SK-N-MC (cell line): ENCODE data around the gene ADCY9.
"Not testable (repeated sequence)": the region's sequence is repeated elsewhere in the genome, so short reads cannot be mapped to it uniquely, and the experiment has no call there.

ENCODE experiments used
- DNase-seq: peaks from one replicate; pipeline ENCODE4 v3.0.0-alpha.2; 2011; ENCODE audit warnings: low read depth, low spot score
- H3K27ac ChIP-seq: fragments of 200-600 bp; sonication (generic); 2 replicates; pipeline ENCODE4 v1.5.1; 2016; ENCODE audit warnings: mixed run types
- H3K36me3 ChIP-seq: fragments of 200-600 bp; sonication (generic); 2 replicates; pipeline ENCODE4 v1.6.1; 2017; ENCODE audit warnings: antibody characterized with exemption, low read length, mixed read lengths; ENCODE audit not compliant: insufficient read depth
- H3K4me3 ChIP-seq: fragments of 200-600 bp; sonication (generic); 2 replicates; pipeline ENCODE4 v1.5.1; 2016
- H3K9ac ChIP-seq: fragments of 200-600 bp; sonication (generic); 2 replicates; pipeline ENCODE4 v1.8.0; 2017; ENCODE audit warnings: mixed run types, mixed read lengths; ENCODE audit not compliant: insufficient read length
- H3K9me3 ChIP-seq: fragments of 200-600 bp; sonication (generic); 2 replicates; pipeline ENCODE4 v1.6.1; 2017; ENCODE audit warnings: low read depth, mild to moderate bottlenecking, antibody characterized with exemption, low read length, moderate library complexity, mixed read lengths
- EZH2 ChIP-seq: fragments of 200-600 bp; sonication (generic); IDR thresholded peaks from one replicate; pipeline ENCODE4 v1.6.1; 2017; ENCODE audit warnings: antibody characterized with exemption
- FOXP2 ChIP-seq: optimal IDR thresholded peaks from 2 replicates; pipeline ENCODE3; 2011; ENCODE audit warnings: mild to moderate bottlenecking, moderate library complexity; ENCODE audit not compliant: insufficient read depth; ENCODE audit errors: extremely low read length, control extremely low read depth
- POLR2AphosphoS5 ChIP-seq: IDR thresholded peaks from 2 replicates; pipeline ENCODE4 v1.6.1; 2012; ENCODE audit warnings: mild to moderate bottlenecking, low read depth, low read length, borderline replicate concordance

ADCY9 gene

DNA sequence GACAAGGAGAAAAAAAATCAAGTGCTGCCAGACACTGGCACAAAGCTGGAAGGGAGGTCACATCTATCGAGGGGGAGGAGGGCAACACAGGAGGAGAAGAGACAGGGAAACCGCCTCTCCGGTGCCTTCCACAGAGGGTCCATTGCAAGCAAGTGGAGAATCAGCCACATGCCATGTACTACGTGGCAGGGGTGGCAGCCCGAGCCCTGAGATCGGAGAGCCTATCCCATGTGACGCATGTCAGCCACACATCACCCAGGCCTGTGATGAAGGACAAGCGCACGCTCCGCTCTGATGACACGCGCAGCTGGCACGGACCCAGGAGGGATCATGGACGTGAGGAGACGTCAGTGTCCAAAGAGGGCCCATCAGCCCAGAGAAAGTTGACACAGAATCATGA lies 30.1 kb downstream of the ADCY9 start:
- DNase-seq, result no peak
- H3K9ac ChIP-seq, result no peak overlapping the region
- no peaks in the 10 kb centered on the region for H3K36me3 ChIP-seq
- H3K27ac ChIP-seq, result no peak overlapping the region
- H3K9me3 ChIP-seq, result no peaks in the 10 kb centered on the region
- no peak overlapping the region for H3K4me3 ChIP-seq
- TF ChIP-seq POLR2AphosphoS5, result no peak

DNA sequence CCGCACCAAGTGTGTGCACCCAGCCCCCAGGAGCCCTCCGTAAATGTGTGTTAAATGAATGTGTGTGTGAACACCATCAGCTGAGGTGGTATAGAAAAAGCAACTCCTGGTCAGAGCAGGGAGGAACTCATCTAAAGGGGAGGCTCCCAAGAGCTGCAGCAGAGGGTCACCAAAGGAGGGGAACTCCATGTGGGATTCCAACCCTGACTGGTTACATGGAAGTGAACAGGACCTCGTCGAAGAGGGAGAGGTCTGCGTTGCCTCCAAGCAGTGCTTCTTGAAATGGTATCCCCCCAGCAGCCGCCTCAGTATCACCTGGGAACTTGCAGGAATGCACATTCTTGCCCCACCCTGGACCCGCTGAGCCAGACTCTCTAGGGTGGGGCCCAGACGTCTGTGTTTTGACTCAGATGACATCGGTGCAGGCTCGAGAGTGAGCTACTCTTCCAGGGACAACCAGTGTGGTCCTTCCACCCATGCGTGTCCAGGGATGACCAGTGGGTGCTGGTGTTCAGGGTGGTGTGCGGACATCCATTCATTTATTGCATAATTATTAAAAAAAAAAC lies 30.8 kb downstream of the ADCY9 start:
- H3K9me3 ChIP-seq, result no peaks in the 10 kb centered on the region
- DNase-seq, result no peak
- H3K9ac ChIP-seq, result no peak overlapping the region
- H3K4me3 ChIP-seq, result no peak overlapping the region
- H3K27ac ChIP-seq, result no peak overlapping the region
- no peaks in the 10 kb centered on the region for H3K36me3 ChIP-seq
- TF ChIP-seq FOXP2 (no peak), POLR2AphosphoS5 (no peak), EZH2 (no peak)

- no peak overlapping the region for H3K4me3 ChIP-seq
- no peak for DNase-seq
- TF ChIP-seq POLR2AphosphoS5 (no peak), EZH2 (no peak), FOXP2 (no peak)
- no peak overlapping the region for H3K9ac ChIP-seq
- no peak overlapping the region for H3K27ac ChIP-seq
- no peaks in the 10 kb centered on the region for H3K9me3 ChIP-seq
- H3K36me3 ChIP-seq, result no peaks in the 10 kb centered on the region
These were observed 32.8 kb downstream of the ADCY9 start for GRCh38 chr16:4083347-4083870.

DNA sequence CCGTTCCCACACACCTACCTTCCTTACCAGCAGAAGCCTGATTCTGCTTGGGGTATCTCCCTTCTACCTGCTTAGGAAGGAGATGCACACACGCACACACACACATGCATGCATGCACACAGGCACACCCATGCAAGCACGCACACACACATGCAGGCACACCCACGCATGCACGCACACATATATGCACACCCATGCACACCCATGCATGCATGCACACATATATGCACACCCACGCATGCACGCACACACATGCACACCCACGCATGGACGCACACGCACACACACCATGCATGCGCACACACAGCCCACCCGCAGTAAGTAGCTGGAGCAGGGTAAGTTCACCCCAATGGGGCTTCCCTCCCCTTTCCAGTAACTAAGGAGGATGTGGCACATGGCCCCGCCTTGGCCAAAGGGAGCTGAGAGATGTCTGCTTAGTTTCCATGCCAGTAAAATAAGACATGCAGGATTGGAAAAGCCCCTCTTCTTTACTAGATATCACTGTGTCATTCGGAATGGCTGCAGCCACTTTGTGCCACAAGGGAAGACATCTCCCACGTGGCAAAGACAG lies 33.7 kb downstream of the ADCY9 start:
- no peak overlapping the region for H3K4me3 ChIP-seq
- no peak overlapping the region for H3K27ac ChIP-seq
- H3K9ac ChIP-seq, result no peak overlapping the region
- no peaks in the 10 kb centered on the region for H3K36me3 ChIP-seq
- no peak for DNase-seq
- no peak for TF ChIP-seq FOXP2
- no peak for TF ChIP-seq POLR2AphosphoS5
- no peak for TF ChIP-seq EZH2
- no peaks in the 10 kb centered on the region for H3K9me3 ChIP-seq

DNA sequence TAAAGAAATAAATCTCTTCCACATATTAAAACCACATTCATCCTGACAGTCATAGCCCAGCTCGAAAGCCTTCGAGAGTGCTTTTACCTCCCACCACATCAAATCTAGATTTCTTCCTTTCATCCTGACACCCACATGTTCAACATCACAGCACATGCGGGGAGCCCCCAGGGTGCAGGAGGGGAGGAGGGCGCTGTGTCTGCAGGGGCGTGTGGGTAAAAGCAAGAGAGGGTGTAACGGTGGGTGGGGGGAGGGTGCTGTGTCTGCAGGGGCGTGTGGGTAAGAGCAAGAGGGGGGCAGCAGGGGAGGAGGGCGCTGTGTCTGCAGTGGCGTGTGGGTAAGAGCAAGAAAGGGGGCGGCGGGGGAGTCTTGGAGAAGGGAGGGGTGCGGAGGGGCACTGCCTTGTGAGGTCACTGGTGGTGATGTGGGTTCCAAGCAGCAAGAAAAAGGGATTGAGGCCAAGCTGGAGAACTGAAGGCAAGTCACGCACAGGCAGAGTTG lies 34.7 kb downstream of the ADCY9 start:
- peak overlapping the region; percentile 20 for H3K4me3 ChIP-seq
- no peak overlapping the region for H3K9ac ChIP-seq
- H3K27ac ChIP-seq, result no peak overlapping the region

GRCh38 chr16:4081047-4081446 lies 35.2 kb downstream of the ADCY9 start:
- DNase-seq, result no peak
- peak overlapping the region; percentile 60; the same call in 1 of the 2 replicates for H3K27ac ChIP-seq
- H3K9me3 ChIP-seq, result no peaks in the 10 kb centered on the region
- H3K4me3 ChIP-seq, result peak overlapping the region; percentile 20
- TF ChIP-seq POLR2AphosphoS5, result no peak
- no peak for TF ChIP-seq FOXP2
- no peak for TF ChIP-seq EZH2
- no peaks in the 10 kb centered on the region for H3K36me3 ChIP-seq
- H3K9ac ChIP-seq, result no peak overlapping the region

More for the DNA sequence above, 34.7 kb downstream of the ADCY9 start:
- Histone ChIP-seq H3K9me3 (no peaks in the 10 kb centered on the region), H3K36me3 (no peaks in the 10 kb centered on the region)
- DNase-seq, result no peak
- TF ChIP-seq FOXP2, result no peak
- no peak for TF ChIP-seq EZH2
- no peak for TF ChIP-seq POLR2AphosphoS5

DNA sequence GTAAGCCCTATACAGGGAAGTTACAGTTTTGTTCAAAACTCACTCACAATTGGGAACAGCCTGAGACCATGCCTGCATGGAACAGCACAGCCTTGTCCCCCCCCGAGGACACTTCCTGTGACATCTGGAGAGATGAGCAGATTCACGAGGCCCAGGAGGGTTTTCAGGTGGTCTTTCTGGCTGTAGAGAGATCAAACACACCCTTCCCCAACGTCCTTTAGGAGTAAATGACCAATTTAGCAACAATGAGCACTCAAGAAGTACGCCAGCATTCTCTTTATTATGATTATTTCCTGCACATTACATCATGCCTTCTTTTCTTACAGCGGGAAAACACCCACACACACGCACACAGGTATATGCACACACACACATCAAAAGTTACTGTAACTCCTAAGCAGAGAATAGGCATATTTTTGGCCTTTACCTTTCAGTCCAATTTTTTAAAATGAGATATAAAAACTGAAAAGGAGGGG lies 39.0 kb downstream of the ADCY9 start:
- no peaks in the 10 kb centered on the region for H3K9me3 ChIP-seq

DNA sequence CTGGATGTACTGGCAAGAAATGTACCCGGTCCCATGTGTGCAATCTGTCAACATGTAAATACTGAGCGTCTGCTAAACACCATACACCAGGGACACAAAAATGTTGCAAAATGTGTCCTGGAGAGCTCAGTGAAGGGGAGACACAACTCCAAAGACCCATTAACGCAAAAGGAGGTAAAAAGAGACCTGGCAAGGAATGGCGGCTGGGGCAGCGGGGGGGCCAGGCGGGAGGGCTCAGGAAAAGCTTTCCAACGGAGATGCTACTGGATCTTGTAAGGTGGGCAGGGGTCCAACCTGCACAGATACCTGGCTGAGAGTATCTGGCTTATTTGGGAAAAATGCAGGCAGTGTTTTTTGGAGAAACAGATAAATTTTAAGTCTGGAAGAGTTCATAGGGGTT lies 40.7 kb downstream of the ADCY9 start:
- no peak overlapping the region for H3K9ac ChIP-seq
- DNase-seq, result no peak
- H3K36me3 ChIP-seq, result no peaks in the 10 kb centered on the region
- no peak overlapping the region for H3K4me3 ChIP-seq
- no peak overlapping the region for H3K27ac ChIP-seq
- TF ChIP-seq FOXP2, result no peak
- no peak for TF ChIP-seq POLR2AphosphoS5
- no peak for TF ChIP-seq EZH2
- no peaks in the 10 kb centered on the region for H3K9me3 ChIP-seq

More for the DNA sequence above, 39.0 kb downstream of the ADCY9 start:
- DNase-seq, result no peak
- TF ChIP-seq EZH2 (no peak), POLR2AphosphoS5 (no peak), FOXP2 (no peak)
- no peak overlapping the region for H3K9ac ChIP-seq
- H3K4me3 ChIP-seq, result no peak overlapping the region
- no peak overlapping the region for H3K27ac ChIP-seq
- H3K36me3 ChIP-seq, result no peaks in the 10 kb centered on the region

GRCh38 chr16:4073150-4073549 lies 43.1 kb downstream of the ADCY9 start:
- H3K4me3 ChIP-seq, H3K9ac ChIP-seq, DNase-seq, H3K9me3 ChIP-seq, H3K27ac ChIP-seq, H3K36me3 ChIP-seq: not testable (repeated sequence)
